Endothelial cell of umbilical vein (primary cell): ENCODE data around the gene B3GNT7. TPM values are rescaled to one million over a fixed set of nuclear protein-coding genes. Genes with fewer than 3 reads are reported as not detected.
"Not testable (repeated sequence)": the region's sequence is repeated elsewhere in the genome, so short reads cannot be mapped to it uniquely, and the experiment has no call there.

Experiments
- BruUV-seq: library from RNA; stranded (reverse); fragments of 400-500 nt; replicated peaks from 2 replicates; lab custom pipeline; 2021; lab: Mats Ljungman, UMichigan
- CTCF ChIA-PET: fragments of 300-600, 350-600 bp; sonication (Branson Sonifier 250); formaldehyde crosslinking; loops from one replicate; lab custom pipeline; 2021; ENCODE audit warnings: antibody characterized with exemption, inconsistent platforms; lab: Charles Lee
- POLR2A ChIA-PET: fragments of 300-600, 350-600 bp; sonication (Branson Sonifier 250); formaldehyde crosslinking; loops from one replicate; lab custom pipeline; 2021; ENCODE audit warnings: antibody characterized with exemption, inconsistent platforms; lab: Charles Lee
- DNase-seq: peaks from one replicate; pipeline ENCODE4 v3.0.0-alpha.2; 2011; ENCODE audit warnings: low read depth, low spot score
- FAIRE-seq: peaks from 2 replicates; lab custom pipeline; 2011; peaks lifted over from hg19 to GRCh38; lab: Jason Lieb, UNC
- H2AFZ ChIP-seq: 2 replicates; pipeline ENCODE4 v1.6.0; 2012; ENCODE audit warnings: low read depth, low read length, control low read depth, inconsistent platforms
- H3K27ac ChIP-seq: 2 replicates; pipeline ENCODE4 v1.5.1; 2011; ENCODE audit warnings: low read depth, mild to moderate bottlenecking, control low read depth, low read length, moderate library complexity; ENCODE audit not compliant: insufficient read depth
- H3K27me3 ChIP-seq, 2 experiments: 2 replicates each; pipeline versions ENCODE4 v1.6.0 to v1.6.1; 2011; ENCODE audit warnings: low read length in 2 of 2, mixed read lengths in 1 of 2; ENCODE audit not compliant: control insufficient read depth in 2 of 2, insufficient read depth in 2 of 2
- H3K36me3 ChIP-seq, 2 experiments: 2 replicates in 1 of 2; 3 replicates in 1 of 2; pipeline ENCODE4 v1.5.1; 2011; ENCODE audit warnings: low read length in 2 of 2, mild to moderate bottlenecking in 1 of 2, moderate library complexity in 1 of 2; ENCODE audit not compliant: control insufficient read depth in 2 of 2, insufficient read depth in 2 of 2; ENCODE audit errors: extremely low read depth in 1 of 2
- H3K4me1 ChIP-seq: 3 replicates; pipeline ENCODE4 v1.5.1; 2011; ENCODE audit warnings: mild to moderate bottlenecking, low read length; ENCODE audit not compliant: control insufficient read depth, insufficient read depth; ENCODE audit errors: extremely low read depth
- H3K4me2 ChIP-seq: 2 replicates; pipeline ENCODE4 v1.6.1; 2011; ENCODE audit warnings: low read length, control low read depth, mixed read lengths; ENCODE audit not compliant: insufficient read depth
- H3K4me3 ChIP-seq, 3 experiments: fragments of 200-600 bp in 1 of 3; sonication (generic), shearing (Covaris generic) in 1 of 3; replicated peaks in 1 of 3; 2 replicates each; pipeline ENCODE4 v1.5.1; 2011 to 2016; ENCODE audit warnings: control low read depth in 3 of 3, low read length in 3 of 3, mild to moderate bottlenecking in 2 of 3, inconsistent platforms in 1 of 3, low read depth in 1 of 3, moderate library complexity in 1 of 3; ENCODE audit not compliant: insufficient read depth in 1 of 3
- H3K79me2 ChIP-seq: 2 replicates; pipeline ENCODE4 v1.6.0; 2012; ENCODE audit warnings: low read length, inconsistent platforms; ENCODE audit not compliant: control insufficient read depth, insufficient read depth
- H3K9ac ChIP-seq: replicated peaks from 2 replicates; pipeline ENCODE3; 2011; ENCODE audit warnings: low read length, control low read depth; ENCODE audit not compliant: insufficient read depth; ENCODE audit errors: extremely low read depth
- H3K9me1 ChIP-seq: replicated peaks from 3 replicates; pipeline ENCODE4 v1.6.0; 2011; ENCODE audit warnings: mild to moderate bottlenecking, low read length; ENCODE audit not compliant: control insufficient read depth, insufficient read depth; ENCODE audit errors: extremely low read depth
- H3K9me3 ChIP-seq: replicated peaks from 2 replicates; pipeline ENCODE4 v1.5.1; 2012; ENCODE audit warnings: low read length, inconsistent platforms; ENCODE audit not compliant: control insufficient read depth, insufficient read depth
- H4K20me1 ChIP-seq: replicated peaks from 2 replicates; pipeline ENCODE3; 2011; ENCODE audit warnings: mild to moderate bottlenecking, low read length; ENCODE audit not compliant: control insufficient read depth, insufficient read depth; ENCODE audit errors: extremely low read depth
- dilution Hi-C: fragments of 300-500 bp; cut with MboI; formaldehyde crosslinking; loops from one replicate; pipeline ENCODE4 v1.15.0; 2019; ENCODE audit warnings: low sequenced_read_pairs; ENCODE audit not compliant: extremely low pct_ligation_motif_present
- intact Hi-C: fragments of 100-400 bp; cut with micrococcal nuclease; formaldehyde crosslinking; loops from one replicate; pipeline ENCODE4 v1.10.0; 2022
- polyA plus RNA-seq, 4 experiments: library from polyadenylated mRNA; depleted of rRNA in 3 of 4; stranded (reverse) in 3 of 4; unstranded in 1 of 4; fragments of >200 nt; gene quantifications; 2 replicates each; pipeline versions ENCODE4 v1.2.1 to v1.2.3, GENCODE V29; 2011 to 2012; ENCODE audit warnings: missing spikeins in 1 of 4
- total RNA-seq: library from RNA; stranded (reverse); gene quantifications from 2 replicates; pipeline ENCODE4 v1.2.3, GENCODE V29; 2021

B3GNT7 gene
- total and polyA plus RNA-seq, 2 donors (not counting 3 experiments of a cell fraction or from before 2014, with no cell fraction given) = 0.39 to 1.2 TPM

DNA sequence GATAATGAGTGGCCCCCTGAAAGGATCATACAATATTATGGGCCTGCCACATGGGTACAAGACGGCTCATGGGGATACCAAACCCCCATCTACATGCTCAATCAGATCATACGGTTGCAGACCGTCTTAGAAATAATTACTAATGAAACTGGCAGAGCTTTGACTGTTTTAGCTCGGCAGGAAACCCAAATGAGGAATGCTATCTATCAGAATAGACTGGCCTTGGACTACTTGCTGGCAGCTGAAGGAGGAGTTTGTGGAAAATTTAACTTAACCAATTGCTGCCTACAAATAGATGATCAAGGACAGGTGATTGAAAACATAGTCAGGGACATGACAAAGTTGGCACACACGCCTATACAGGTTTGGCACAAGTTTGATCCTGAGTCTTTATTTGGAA lies 12.2 kb downstream of the B3GNT7 start:
- CTCF ChIA-PET = interaction anchor here (0.7 to 6.6 kb wide), 7 partner anchors 19 to 304 kb away, joined by 3 to 77 read pairs (median 10); no protein-coding TSS in a partner anchor
- intact Hi-C loops, dilution Hi-C loops, H3K4me2 ChIP-seq, POLR2A ChIA-PET, H4K20me1 ChIP-seq, FAIRE-seq, H3K27me3 ChIP-seq, BruUV-seq, H3K4me3 ChIP-seq, H3K4me1 ChIP-seq, DNase-seq, H3K27ac ChIP-seq, H3K9me3 ChIP-seq, H3K9ac ChIP-seq, H3K79me2 ChIP-seq, H3K36me3 ChIP-seq, H3K9me1 ChIP-seq, H2AFZ ChIP-seq: not testable (repeated sequence)

DNA sequence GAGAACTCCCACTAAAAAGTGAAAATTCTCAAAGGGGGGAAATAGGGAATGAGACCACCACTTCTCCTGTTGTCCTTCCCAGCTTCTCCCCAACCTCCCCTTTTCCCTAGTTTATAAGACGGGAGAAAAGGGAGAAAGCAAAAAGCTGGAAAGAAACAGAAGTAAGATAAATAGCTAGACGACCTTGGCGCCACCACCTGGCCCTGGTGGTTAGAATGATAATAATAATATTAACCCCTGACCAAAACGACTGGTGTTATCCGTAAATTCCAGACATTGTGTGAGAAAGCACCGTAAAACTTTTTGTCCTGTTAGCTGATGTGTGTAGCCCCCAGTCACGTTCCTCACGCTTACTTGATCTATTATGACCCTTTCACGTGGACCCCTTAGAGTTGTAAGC lies 12.8 kb downstream of the B3GNT7 start:
- CTCF ChIA-PET = interaction anchor here (0.9 to 6.6 kb wide), 5 partner anchors 110 to 304 kb away, joined by 4 to 77 read pairs (median 17); no protein-coding TSS in a partner anchor
- H3K4me1 ChIP-seq, BruUV-seq, H3K9me1 ChIP-seq, H2AFZ ChIP-seq, intact Hi-C loops, FAIRE-seq, H3K36me3 ChIP-seq, H3K9me3 ChIP-seq, H4K20me1 ChIP-seq, DNase-seq, H3K27ac ChIP-seq, POLR2A ChIA-PET, H3K27me3 ChIP-seq, dilution Hi-C loops, H3K4me3 ChIP-seq, H3K4me2 ChIP-seq, H3K9ac ChIP-seq, H3K79me2 ChIP-seq: not testable (repeated sequence)
